Loucy (cell line): ENCODE data around the gene TMIE.

ENCODE experiments used
- CTCF ChIP-seq: fragments of 200-600 bp; sonication (generic); conservative IDR thresholded peaks from 2 replicates; pipeline ENCODE4 v1.5.1; 2014; ENCODE audit warnings: mild to moderate bottlenecking, antibody characterized with exemption, low read length
- EZH2phosphoT487 ChIP-seq: fragments of 200-600 bp; IDR thresholded peaks from 2 replicates; pipeline ENCODE4 v1.6.1; 2018; ENCODE audit warnings: antibody characterized with exemption, mild to moderate bottlenecking, moderate library complexity, borderline replicate concordance

DNA sequence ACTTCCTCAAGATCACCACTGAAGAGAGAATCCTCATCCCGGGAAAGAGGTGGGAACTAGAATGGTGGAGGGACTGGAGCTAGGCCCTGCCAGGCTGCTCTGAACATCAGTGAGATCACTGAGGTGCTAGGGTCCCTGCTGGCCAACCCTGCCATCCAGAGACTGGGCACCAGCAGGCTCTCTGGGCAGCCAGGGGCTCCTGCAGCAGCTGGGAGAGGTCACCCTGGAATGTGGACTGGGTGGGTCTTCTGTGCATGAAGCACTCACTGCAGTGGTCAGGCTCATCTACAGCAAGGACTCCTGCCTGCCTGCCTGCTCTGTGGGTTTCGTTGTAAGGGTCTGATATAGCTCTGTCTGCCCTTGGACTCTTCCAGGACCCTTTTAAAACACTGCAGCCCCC, 32.6 kb upstream of the TMIE start:
- TF ChIP-seq EZH2phosphoT487, result no peak
- TF ChIP-seq CTCF, result no peak
